ENCODE results near the gene PPT2.
"Not testable (repeated sequence)": the region's sequence is repeated elsewhere in the genome, so short reads cannot be mapped to it uniquely, and the experiment has no call there.

Gene PPT2

DNA sequence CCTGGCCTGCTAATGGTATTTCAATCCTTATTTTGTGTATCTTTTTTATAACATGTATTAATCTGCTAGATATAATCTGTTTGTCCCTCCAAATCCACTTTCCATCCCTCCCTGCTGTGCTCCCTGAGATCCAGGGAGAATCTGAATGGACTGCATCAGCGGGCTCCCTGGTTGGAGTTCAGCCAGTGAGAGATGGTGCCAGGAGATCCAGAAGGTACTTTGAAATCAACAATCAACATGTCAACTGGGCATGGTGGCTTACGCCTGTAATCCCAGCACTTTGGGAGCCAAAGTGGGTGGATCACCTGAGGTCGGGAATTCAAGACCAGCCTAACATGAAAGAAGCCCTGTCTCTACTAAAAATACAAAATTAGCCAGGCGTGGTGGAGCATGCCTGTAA, 30.3 kb upstream of the PPT2 start:
- H3K27ac ChIP-seq: no peak overlapping the region
- no peak for DNase-seq (ENCODE audit: low read depth, low spot score)

GRCh38 chr6:32126880-32127279, 27.1 kb upstream of the PPT2 start:
- DNase-seq (ENCODE audit: low read depth, low spot score): no peak
- H3K27ac ChIP-seq: peak overlapping the region; percentile 53

DNA sequence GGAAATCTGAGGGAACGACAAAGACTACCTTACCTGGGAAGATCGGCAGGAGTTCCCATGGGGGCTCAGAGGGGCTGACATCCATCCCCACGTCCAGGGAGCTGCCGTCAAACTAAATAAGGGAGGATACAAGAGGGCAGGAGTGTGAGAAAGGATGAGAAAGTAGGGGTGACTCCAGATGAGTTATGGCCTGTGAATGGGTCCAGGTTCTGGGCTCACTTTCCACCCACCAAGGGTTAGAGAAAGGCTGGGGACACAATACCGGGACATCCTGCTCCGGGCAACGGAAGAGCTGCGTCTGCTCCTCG, 26.6 kb upstream of the PPT2 start:
- DNase-seq (ENCODE audit: low read depth, low spot score): no peak

DNA sequence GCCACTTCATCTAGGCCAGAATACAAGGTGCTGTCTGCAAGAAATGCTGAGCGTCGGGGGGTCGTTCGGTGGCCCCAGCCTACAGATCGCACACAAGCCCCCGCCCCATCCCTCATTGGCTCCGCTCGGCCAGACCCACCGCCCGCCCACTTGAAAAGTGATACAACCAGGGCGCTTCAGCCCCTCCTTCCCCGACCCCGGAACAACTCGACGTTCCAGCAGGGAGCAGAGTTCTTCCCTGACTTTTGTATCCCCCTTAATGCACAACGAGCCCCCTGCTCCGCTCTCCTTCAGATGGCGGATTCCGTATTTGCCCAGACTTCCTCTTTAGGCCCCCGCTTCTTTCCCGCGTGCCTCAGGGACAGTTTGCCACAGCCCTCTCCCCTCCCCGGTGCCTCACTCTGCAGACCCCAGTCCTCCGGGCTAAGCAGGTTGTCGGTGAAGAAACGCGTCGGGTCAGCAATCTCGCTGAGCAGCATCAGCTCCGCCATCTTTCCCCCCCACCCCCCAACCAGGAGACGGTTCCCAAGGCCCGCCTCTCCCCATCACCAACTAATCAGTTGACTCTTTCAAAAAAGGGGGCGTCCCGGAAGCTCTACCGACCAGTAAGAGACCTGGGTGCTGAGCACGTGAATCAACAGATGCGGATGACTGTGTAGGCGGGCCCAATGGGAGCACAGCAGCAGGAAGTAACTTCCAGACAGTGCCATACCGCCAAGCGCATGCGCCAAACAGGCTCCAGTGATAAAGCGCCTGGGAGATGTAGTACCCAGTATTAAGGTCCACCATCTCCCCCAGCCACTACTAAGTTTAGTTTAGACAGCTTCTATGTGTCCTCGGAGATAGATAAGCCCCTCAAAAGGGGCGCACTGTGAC, 26.0 kb upstream of the PPT2 start, which contains the start of gene ATF6B:
ATF6B (minus strand) TSS at position 530 of the 876 bp plus-strand sequence; CDS start at position 491, 39 bp downstream.
- peak; percentile 99 for DNase-seq (ENCODE audit: low read depth, low spot score)
- peak within 1 kb of the TSS; percentile 61 for H3K27ac ChIP-seq

More for the DNA sequence above, 26.6 kb upstream of the PPT2 start:
- peak overlapping the region; percentile 53 for H3K27ac ChIP-seq

GRCh38 chr6:32128751-32129296, 25.1 kb upstream of the PPT2 start:
- peak overlapping the region; percentile 61 for H3K27ac ChIP-seq
- DNase-seq (ENCODE audit: low read depth, low spot score): no peak

- peak overlapping the region; percentile 61 for H3K27ac ChIP-seq
- no peak for DNase-seq (ENCODE audit: low read depth, low spot score)
Measured at GRCh38 chr6:32129297-32130088, 24.4 kb upstream of the PPT2 start.

DNA sequence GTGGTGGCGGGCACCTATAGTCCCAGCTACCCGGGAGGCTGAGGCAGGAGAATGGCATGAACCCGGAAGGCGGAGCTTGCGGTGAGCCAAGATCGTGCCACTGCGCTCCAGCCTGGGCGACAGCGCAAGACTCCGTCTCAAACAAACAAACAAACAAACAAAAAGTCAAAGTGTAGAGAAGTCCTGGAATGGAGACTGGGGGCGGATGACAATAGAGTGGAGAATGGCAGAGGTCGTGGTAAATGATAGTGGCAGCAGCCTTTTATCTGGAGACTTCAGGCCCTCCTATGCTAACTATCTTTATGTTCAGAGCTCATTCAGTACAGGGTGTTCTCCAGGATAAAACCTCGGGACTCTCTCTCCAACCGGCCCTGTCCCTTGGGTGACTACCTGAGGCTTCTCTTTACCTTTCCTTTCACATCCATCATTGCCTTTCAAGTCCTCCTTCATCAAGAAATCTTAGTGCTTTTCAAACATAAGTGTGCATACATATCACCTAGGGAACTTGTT, 22.4 kb upstream of the PPT2 start:
- DNase-seq (ENCODE audit: low read depth, low spot score): no peak
- peak overlapping the region; percentile 31 for H3K27ac ChIP-seq

DNA sequence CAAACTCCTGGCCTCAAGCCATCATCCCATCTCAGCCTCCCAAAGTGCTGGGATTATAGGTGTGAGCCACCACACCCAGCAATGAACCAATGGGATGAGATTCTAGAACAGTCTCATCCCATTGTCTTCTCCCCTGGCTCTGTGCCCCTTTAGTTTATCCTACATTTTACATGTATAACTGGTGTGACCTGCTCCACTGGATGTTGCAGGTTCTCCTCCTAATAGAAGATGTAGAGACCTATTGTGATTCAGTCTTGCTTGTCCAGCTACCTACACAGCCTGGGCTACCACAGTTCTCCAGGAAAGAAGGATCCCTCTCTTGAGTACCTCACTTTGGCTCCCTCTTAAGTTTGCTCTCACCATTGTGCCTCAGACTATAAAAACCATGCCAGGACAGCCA, 21.8 kb upstream of the PPT2 start:
- peak overlapping the region; percentile 31 for H3K27ac ChIP-seq

DNA sequence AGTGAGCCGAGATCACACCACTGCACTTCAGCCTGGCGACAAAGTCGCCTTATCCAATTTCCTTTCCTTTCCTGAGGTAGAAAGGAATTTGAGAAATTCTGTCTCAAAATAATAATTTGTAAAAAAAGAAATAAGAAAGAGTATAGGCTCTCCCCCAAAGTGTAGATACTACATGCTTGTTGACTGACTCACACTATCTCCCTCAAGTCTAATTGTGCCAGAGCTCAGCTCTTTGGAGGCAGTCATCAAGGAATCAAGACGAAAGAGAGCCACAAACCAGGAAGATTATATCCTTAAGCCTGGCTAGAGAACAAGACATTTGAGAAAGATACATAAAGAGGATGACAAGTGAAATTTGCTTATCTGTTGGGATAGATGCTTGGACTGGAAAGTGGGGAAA, 20.2 kb upstream of the PPT2 start:
- no peak overlapping the region for H3K27ac ChIP-seq
- no peak for DNase-seq (ENCODE audit: low read depth, low spot score)

More for the DNA sequence above, 21.8 kb upstream of the PPT2 start:
- no peak for DNase-seq (ENCODE audit: low read depth, low spot score)

DNA sequence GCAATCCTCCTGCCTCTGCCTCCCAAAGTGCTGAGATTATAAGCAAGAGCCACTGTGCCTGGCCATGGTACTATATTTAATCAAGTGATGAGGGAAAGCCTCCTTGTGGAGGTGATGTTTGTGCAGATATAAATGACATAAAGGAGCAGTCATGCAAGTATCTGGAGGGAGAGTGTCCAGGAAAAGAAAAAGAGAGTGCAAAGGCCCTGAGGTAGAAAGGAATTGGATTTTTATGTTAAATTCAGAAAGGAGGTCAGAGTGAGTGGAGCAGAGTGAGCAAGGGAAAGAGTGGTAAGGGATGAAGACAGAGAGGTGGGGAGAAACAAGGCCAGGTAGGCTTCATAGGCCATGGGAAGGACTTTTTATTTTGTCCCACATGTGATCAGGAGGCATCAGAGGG, 16.5 kb upstream of the PPT2 start:
- H3K27ac ChIP-seq: no peak overlapping the region
- DNase-seq (ENCODE audit: low read depth, low spot score): no peak

- H3K27ac ChIP-seq: no peak overlapping the region
- no peak for DNase-seq (ENCODE audit: low read depth, low spot score)
Measured at GRCh38 chr6:32139590-32139989, 14.4 kb upstream of the PPT2 start.

- no peak overlapping the region for H3K27ac ChIP-seq
- DNase-seq (ENCODE audit: low read depth, low spot score): no peak
Measured at GRCh38 chr6:32140420-32141046, 13.4 kb upstream of the PPT2 start.

DNA sequence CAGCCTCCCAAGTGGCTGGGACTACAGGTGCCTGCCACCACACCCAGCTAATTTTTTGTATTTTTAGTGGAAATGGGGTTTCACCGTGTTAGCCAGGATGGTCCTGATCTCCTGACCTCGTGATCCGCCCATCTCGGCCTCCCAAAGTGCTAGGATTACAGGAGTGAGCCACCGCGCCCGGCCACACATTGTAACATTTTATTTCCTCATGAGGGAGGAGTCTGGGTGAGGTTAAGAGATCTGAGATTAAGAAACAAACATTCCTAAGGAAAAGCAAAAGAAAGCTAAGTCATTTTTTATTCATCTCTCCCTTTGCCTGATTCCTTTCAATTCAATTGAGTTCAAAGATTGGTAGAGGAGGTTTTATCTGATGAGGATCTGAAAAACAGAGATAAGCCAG, 9.7 kb upstream of the PPT2 start:
- DNase-seq (ENCODE audit: low read depth, low spot score): not testable (repeated sequence)

GRCh38 chr6:32146287-32146686, 7.7 kb upstream of the PPT2 start:
- peak overlapping the region; percentile 12 for H3K27ac ChIP-seq
- no peak for DNase-seq (ENCODE audit: low read depth, low spot score)

More for the DNA sequence above, 9.7 kb upstream of the PPT2 start:
- H3K27ac ChIP-seq: peak overlapping the region; percentile 14

GRCh38 chr6:32146687-32147086, 7.3 kb upstream of the PPT2 start:
- H3K27ac ChIP-seq: peak overlapping the region; percentile 12
- DNase-seq (ENCODE audit: low read depth, low spot score): no peak

GRCh38 chr6:32147401-32148132, 6.4 kb upstream of the PPT2 start:
- DNase-seq (ENCODE audit: low read depth, low spot score): no peak
- H3K27ac ChIP-seq: no peak overlapping the region

DNA sequence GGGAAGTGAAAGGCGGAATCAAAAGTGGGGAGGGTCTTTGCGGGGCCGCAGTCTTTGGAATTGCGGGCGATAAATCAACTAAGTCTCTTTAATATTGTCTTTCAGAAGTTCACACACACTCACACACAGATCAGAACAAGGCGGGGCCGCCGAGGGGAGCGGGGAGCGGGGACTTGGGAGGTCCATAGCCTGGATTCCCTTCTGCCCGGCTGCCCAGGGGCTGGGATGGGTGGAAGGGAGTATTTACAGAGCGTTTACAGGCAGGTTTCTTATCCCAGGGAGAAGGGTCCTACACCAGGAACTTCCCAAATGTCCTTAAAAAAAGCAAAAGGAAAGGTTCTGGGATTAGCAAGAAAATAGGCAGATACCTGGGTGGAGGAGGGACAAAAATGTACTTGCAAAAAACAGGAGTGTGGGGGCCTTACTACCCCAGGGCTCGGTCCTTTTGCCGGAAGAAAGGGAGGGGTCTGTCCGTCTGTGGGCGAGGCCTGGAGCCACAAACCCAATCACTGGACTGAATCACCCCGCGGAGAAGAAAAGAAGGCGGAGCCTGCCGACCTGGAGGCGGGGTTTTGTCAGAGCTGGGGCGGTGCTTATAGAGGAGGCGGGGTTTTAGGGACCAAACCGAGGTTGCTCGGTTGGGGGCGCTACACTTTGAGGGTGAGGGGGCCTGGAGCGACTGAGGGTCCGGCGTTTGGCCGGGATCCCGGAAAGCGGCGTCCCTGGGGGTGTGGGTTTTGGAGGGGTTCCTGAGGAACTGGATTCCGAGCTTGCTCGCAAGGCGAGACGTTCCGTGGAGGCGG, 5.5 kb upstream of the PPT2 start:
- no peak for DNase-seq (ENCODE audit: low read depth, low spot score)
- H3K27ac ChIP-seq: no peak overlapping the region

DNA sequence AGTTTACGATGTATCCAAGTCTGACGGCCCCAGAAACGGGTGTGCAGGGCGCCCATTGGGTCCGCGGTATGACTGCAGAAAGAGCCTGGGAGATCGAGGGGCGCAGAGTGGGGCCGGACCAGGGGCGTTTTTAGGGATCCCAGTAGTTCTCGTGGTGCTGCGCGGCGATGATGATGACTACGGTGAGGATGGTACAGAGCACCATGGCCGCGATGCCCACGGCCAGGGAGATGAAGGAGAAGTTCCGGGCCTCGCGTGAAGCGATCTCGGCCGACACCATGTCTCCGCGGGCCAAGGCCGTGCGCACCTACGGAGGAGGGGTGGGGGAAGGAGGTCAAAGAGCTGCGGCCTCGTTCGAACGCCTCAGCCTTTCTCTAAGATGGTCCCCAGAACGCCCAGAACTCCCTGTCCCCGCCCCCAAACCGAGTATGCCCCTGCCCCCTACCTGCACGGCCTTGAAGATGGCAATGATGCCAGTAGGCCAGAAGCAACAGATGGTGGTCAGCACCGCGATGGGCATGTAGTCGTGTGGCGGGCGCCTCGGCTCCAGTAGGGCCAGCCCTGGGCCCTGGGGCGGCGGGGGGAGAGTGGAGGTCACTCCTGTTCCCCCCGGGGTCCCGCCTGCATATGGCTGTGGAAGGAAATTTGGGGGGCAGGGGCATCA, 4.7 kb upstream of the PPT2 start:
- no peak overlapping the region for H3K27ac ChIP-seq
- no peak for DNase-seq (ENCODE audit: low read depth, low spot score)
